Heart right ventricle (tissue), 16 donors: Measurements from ENCODE around the gene ATG4A. TPM values are rescaled to one million over a fixed set of nuclear protein-coding genes. Genes with fewer than 3 reads are reported as not detected.

Source experiments
- ATAC-seq, 8 donors: fragments of 200-7000 bp; cut with Tn5 transposase; one replicate each; pipeline ENCODE4 v1.9.1; 2020; ENCODE audit warnings: mild to moderate bottlenecking in 8 of 8, moderate library complexity in 8 of 8, moderate number of reproducible peaks in 1 of 8
- DNase-seq, 2 donors: peaks; one replicate each; pipeline ENCODE4 v3.0.0-alpha.2; 2020
- H3K27ac ChIP-seq, 10 donors: fragments of 200-600 bp; sonication (generic) in 2 of 10; one replicate each; pipeline versions ENCODE4 v1.5.0 to v1.8.0; 2020 to 2022; ENCODE audit warnings: mild to moderate bottlenecking in 3 of 10
- H3K27me3 ChIP-seq, 7 donors: fragments of 200-600 bp; one replicate each; pipeline ENCODE4 v1.8.0; 2021 to 2022; ENCODE audit warnings: mild to moderate bottlenecking in 2 of 7
- H3K36me3 ChIP-seq, 9 donors: fragments of 200-600 bp; sonication (generic) in 1 of 9; one replicate each; pipeline versions ENCODE4 v1.5.0 to v1.8.0; 2020 to 2022; ENCODE audit warnings: mild to moderate bottlenecking in 2 of 9
- H3K4me1 ChIP-seq, 9 donors: fragments of 200-600 bp; sonication (generic) in 1 of 9; one replicate each; pipeline versions ENCODE4 v1.5.0 to v1.8.0; 2020 to 2022; ENCODE audit warnings: mild to moderate bottlenecking in 4 of 9
- H3K4me3 ChIP-seq, 10 donors: fragments of 200-600 bp; sonication (generic) in 2 of 10; one replicate each; pipeline versions ENCODE4 v1.5.0 to v1.8.0; 2020 to 2022; ENCODE audit warnings: mild to moderate bottlenecking in 7 of 10, moderate library complexity in 2 of 10
- H3K9me3 ChIP-seq, 11 donors: fragments of 200-600 bp in 10 of 11; sonication (generic) in 2 of 11; one replicate each; pipeline versions ENCODE4 v1.5.0 to v1.8.0; 2013 to 2022; ENCODE audit warnings: mild to moderate bottlenecking in 2 of 11, control low read depth in 1 of 11, moderate library complexity in 1 of 11
- WGBS, 2 donors: extraction: QIAGEN DNeasy Blood & Tissue Kit; methylation state at CpG; one replicate each; pipeline ENCODE4 v1.1.7; 2013; ENCODE audit warnings: inconsistent platforms in 1 of 2; 5-methylcytosine and 5-hydroxymethylcytosine counted together
- intact Hi-C, 10 donors: fragments of 100-400 bp; cut with DNase I; formaldehyde crosslinking; loops; one replicate each; pipeline versions ENCODE4 v1.11.1 to v1.14.2; 2022
- polyA plus RNA-seq, 2 donors: library from polyadenylated mRNA; stranded (reverse); fragments of 200-250 nt; gene quantifications; one replicate each; pipeline ENCODE4 v1.2.3, GENCODE V29; 2013
- total RNA-seq, 10 donors: library from RNA; stranded (reverse); fragmentation: NEBNext Ultra II Directional in 3 of 10; extraction: Animal tissue kit (Norgen Biotek cat#: 25700) in 3 of 10; gene quantifications; one replicate each; pipeline versions ENCODE4 v1.2.1 to v1.2.4, GENCODE V29; 2021 to 2023
- TF ChIP-seq, protein P1 (sequence below), 9 donors: fragments of 200-600 bp; sonication (generic) in 2 of 9; IDR thresholded peaks; one replicate each; pipeline versions ENCODE4 v1.5.0 to v1.8.0; 2021 to 2022; ENCODE audit warnings: antibody characterized with exemption in 9 of 9, mild to moderate bottlenecking in 5 of 9, moderate library complexity in 1 of 9
- donor health status: Arrhythmogenic right ventricular cardiomyopathy.
- donor health status: ischemic (EF 13 %, LVEDD 7.1; RV severe dilation, severe dysfunction).
- donor health status: healthy with polysubstance abuse.
- donor health status: DM: no; HTN: yes; CAD: no.
- donor health status: DM: no; HTN: no; CAD: no.
- donor health status: ischemic (EF 25% LVEDD 6.9; RV normal size, moderate dysfunction).
- donor health status: ischemic (EF 25% LVEDD 5.7; RV mildly dilated, moderate dysfunction).
- donor health status: healthy.
- donor health status: DM: yes; HTN: yes; CAD: no.
- donor health status: Ischemic cardiomyopathy.
- donor health status: ischemic (EF 35%, LVEDD 5.7; RV mildly dilated, moderate dysfunction).
- donor health status: nonischemic (EF 11% LVEDD 7.7; RV severe dilation, severe dysfunction).
- donor health status: DM: yes; HTN: yes; CAD: no.
- donor health status: PGD.
- donor health status: ischemic (EF 29% LVEDD 5.4; RV normal size, mild dysfunction).
- donor health status: nonischemic (EF 23%, LVEDD 6.1; RV moderate dilation, normal function).

Gene ATG4A
- total and polyA plus RNA-seq, 12 donors = 13.1 to 20.5 (median 17.1) TPM

DNA sequence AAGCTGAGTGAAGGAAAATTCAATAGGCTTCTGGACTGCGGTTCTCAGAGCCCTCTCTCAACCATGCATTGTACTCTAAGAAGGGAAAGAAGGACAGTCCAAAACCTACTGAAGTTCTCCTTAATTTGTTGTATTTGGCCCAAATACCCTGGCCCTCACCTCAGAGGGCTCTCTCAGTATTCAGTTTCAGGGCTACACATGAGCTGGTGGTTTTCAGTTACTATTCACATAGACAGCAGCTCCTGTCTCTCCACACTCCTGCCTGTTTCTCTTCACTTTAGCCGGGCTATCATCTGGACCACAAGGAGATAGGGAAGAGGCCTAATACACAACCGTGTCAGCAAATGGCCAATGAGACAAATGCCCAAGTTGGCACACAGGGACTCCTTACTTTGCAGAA lies 66.0 kb downstream of the ATG4A start:
- 76% methylated on average over 3 of the region's 3 CpGs for WGBS, 2 donors
- Histone ChIP-seq H3K36me3 (peaks cover 0 to 34% (median 0%) of the 10 kb centered on the region in 9 donors), H3K27me3 (peaks cover 0 to 33% (median 0%) of the 10 kb centered on the region in 7 donors), H3K27ac (no peak overlapping the region), H3K4me1 (no peaks in the 10 kb centered on the region), H3K4me3 (no peak overlapping the region), H3K9me3 (no peaks in the 10 kb centered on the region)
- DNase-seq (no peak), ATAC-seq (no peak)
- TF ChIP-seq, protein P1, sequence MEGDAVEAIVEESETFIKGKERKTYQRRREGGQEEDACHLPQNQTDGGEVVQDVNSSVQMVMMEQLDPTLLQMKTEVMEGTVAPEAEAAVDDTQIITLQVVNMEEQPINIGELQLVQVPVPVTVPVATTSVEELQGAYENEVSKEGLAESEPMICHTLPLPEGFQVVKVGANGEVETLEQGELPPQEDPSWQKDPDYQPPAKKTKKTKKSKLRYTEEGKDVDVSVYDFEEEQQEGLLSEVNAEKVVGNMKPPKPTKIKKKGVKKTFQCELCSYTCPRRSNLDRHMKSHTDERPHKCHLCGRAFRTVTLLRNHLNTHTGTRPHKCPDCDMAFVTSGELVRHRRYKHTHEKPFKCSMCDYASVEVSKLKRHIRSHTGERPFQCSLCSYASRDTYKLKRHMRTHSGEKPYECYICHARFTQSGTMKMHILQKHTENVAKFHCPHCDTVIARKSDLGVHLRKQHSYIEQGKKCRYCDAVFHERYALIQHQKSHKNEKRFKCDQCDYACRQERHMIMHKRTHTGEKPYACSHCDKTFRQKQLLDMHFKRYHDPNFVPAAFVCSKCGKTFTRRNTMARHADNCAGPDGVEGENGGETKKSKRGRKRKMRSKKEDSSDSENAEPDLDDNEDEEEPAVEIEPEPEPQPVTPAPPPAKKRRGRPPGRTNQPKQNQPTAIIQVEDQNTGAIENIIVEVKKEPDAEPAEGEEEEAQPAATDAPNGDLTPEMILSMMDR (IDR thresholded peaks at IDR 0.05) = no peak
- intact Hi-C loops = no loop called here

DNA sequence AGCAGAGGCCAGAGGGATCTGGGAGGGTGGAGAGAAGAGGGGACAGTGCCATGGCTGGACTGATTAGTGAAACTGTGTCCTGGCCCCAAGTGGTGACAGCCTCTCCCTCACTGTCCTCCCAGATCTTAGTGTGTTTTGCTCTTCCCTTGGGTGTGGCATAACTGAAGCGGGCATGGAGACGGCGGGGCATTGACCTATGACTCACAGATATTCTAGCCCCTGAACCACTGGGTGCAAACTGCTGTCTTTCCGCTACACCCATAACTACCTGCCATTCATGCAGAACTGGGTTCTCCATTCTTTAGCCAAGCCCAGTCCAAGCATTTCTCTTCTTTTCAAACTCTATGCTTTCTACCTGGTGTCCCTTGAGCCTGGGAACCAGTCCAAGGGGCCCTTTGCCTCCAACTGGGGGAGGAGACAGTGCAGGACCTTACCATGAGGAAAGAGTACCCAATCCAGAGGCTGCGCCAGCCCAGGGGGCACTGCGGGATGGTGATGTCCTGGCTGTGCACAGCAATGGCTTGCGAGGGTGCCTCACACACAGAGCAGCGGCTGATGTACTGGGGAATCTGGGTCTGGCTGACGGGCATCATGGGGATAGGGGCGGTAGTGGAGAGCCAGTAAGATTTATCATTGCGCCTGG lies 67.6 kb downstream of the ATG4A start:
- H3K27me3 ChIP-seq = peaks cover 0 to 32% (median 0%) of the 10 kb centered on the region in 7 donors
- DNase-seq (no peak), ATAC-seq (no peak)
- H3K9me3 ChIP-seq = no peaks in the 10 kb centered on the region
- no peaks in the 10 kb centered on the region for H3K4me1 ChIP-seq
- TF ChIP-seq, protein P1 (IDR thresholded peaks at IDR 0.05) = no peak
- intact Hi-C loops = no loop called here
- no peak overlapping the region for H3K4me3 ChIP-seq
- H3K36me3 ChIP-seq = peaks cover 0 to 19% (median 0%) of the 10 kb centered on the region in 9 donors
- H3K27ac ChIP-seq = no peak overlapping the region
- WGBS, 2 donors = 96 to 99% methylated on average over 9 to 11 of the region's 11 CpGs

DNA sequence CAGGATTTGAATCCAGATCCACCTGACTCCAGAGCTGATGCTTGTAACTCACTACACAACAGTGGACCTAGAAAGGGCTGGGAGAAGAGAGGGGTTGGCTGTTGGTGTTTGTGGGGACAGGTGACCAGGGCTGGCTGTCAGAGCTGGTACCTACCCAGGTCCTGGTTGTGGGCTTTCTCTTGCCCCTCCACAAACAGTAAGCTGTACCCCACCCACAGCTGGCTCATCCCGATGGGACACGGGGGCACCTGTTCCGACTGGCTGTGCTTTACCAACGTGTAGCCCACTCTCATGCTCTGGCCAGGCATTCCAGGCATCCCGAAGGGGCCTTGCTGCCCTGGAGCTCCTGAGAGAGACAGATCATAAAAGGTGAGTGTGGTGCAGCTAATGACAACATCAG lies 68.7 kb downstream of the ATG4A start:
- no peak overlapping the region for H3K27ac ChIP-seq
- peaks cover 0 to 8% (median 0%) of the 10 kb centered on the region in 9 donors for H3K36me3 ChIP-seq
- intact Hi-C loops = no loop called here
- H3K4me1 ChIP-seq = no peaks in the 10 kb centered on the region
- WGBS, 2 donors = 87 to 91% methylated on average over 5 of the region's 5 CpGs
- no peaks in the 10 kb centered on the region for H3K9me3 ChIP-seq
- TF ChIP-seq, protein P1 (IDR thresholded peaks at IDR 0.05) = no peak
- H3K4me3 ChIP-seq = no peak overlapping the region
- no peak for ATAC-seq
- H3K27me3 ChIP-seq = peaks cover 0 to 30% (median 0%) of the 10 kb centered on the region in 7 donors
- no peak for DNase-seq

DNA sequence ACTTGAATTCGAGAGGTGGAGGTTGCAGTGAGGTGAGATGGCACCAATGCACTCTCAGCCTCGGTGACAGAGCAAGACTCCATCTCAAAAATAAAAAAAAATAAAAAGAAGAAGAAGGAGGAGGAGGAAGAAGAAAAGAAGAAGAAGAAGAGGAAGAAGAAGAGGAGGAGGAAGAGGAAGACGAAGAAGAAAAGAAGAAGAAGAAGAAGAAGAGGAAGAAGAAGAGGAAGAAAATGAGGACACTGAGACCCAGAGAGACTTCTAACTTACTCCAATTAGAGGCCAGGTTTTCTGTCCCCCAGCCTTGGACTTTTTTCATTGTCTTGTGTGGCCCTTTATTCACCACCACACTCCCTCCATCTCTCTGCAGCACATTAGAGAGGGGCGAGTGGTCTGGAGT lies 70.7 kb downstream of the ATG4A start:
- ATAC-seq = no peak
- Histone ChIP-seq H3K27ac (no peak overlapping the region), H3K36me3 (no peaks in the 10 kb centered on the region), H3K9me3 (no peaks in the 10 kb centered on the region), H3K4me1 (no peaks in the 10 kb centered on the region), H3K27me3 (peaks cover 0 to 21% (median 0%) of the 10 kb centered on the region in 7 donors), H3K4me3 (no peak overlapping the region)
- no peak for DNase-seq
- intact Hi-C loops = no loop called here
- 91 to 95% methylated on average over 4 of the region's 4 CpGs for WGBS, 2 donors
- TF ChIP-seq, protein P1 (IDR thresholded peaks at IDR 0.05) = no peak
